ENCODE data around the gene EYA3. TPM values are rescaled to one million over a fixed set of nuclear protein-coding genes. Genes with fewer than 3 reads are reported as not detected.
A peak's percentile ranks its signal among the peaks of the same experiment; 100 is the strongest.

EYA3 gene
- total and polyA plus RNA-seq, 2 of the 4 experiments (the other 2 are of a cell fraction), result 9.1 to 17.6 TPM

- ATAC-seq (ENCODE audit: low read depth), result no peak
- no peak overlapping the region for H3K4me3 ChIP-seq (ENCODE audit: insufficient read depth, low read depth, low read length)
- dilution Hi-C loops (cut with HindIII; ENCODE audit: low sequenced_read_pairs, unreplicated experiment) (no loop called here), in situ Hi-C loops (cut with MboI; ENCODE audit: low sequenced_read_pairs) (no loop called here), intact Hi-C loops (cut with micrococcal nuclease) (no loop called here)
- no peak overlapping the region for H4K8ac ChIP-seq (ENCODE audit: low read depth in 2 of 2, low read length in 2 of 2)
- H3K4ac ChIP-seq (ENCODE audit: low read depth, low read length), result no peak overlapping the region
- H3K27me3 ChIP-seq (ENCODE audit: control insufficient read depth, insufficient read depth, low read length), result no peaks in the 10 kb centered on the region
- no peak overlapping the region for H2AK9ac ChIP-seq (replicated peaks; ENCODE audit: low read depth, low read length, poor library complexity)
- H2AK5ac ChIP-seq (ENCODE audit: low read depth, low read length), result no peak overlapping the region
- peaks cover 5% of the 10 kb centered on the region; the same call in 1 of the 2 replicates for H3K4me1 ChIP-seq (ENCODE audit: control insufficient read depth, insufficient read depth, low read length)
- H4K5ac ChIP-seq (ENCODE audit: low read depth, low read length), result no peak overlapping the region
- H2BK120ac ChIP-seq (ENCODE audit: low read depth, low read length), result no peak overlapping the region
- peaks cover 8% of the 10 kb centered on the region for H3K9me1 ChIP-seq (ENCODE audit: insufficient read depth, low read length)
- H2BK20ac ChIP-seq (ENCODE audit: low read depth, low read length), result peak overlapping the region; percentile 35; the same call in 1 of the 2 replicates
- no peak for DNase-seq
- H4K91ac ChIP-seq (ENCODE audit: insufficient read depth, low read depth, low read length), result no peak overlapping the region
- H3K56ac ChIP-seq (ENCODE audit: extremely low read depth, insufficient read depth, low read length), result no peak overlapping the region
- no peak overlapping the region for H3K23ac ChIP-seq (ENCODE audit: low read depth, low read length)
- no peak overlapping the region for H2BK5ac ChIP-seq (ENCODE audit: low read depth, low read length, poor library complexity, severe bottlenecking)
- 67% methylated on average over 1 of the region's 3 CpGs; no CpG with 5 or more reads in 1 of the 2 experiments for WGBS, 2 experiments (ENCODE audit: extremely low coverage in 2 of 2, insufficient read length in 1 of 2)
- H3K4me2 ChIP-seq (ENCODE audit: low read depth, low read length), result no peak overlapping the region
- H3K79me1 ChIP-seq (ENCODE audit: low read depth in 1 of 2, low read length in 2 of 2), result no peaks in the 10 kb centered on the region
- CTCF ChIA-PET, result no interaction called here
- no peak overlapping the region for H2AFZ ChIP-seq (replicated peaks; ENCODE audit: low read length, poor library complexity)
- BruUV-seq (replicated peaks), result no TSS peak
- no peaks in the 10 kb centered on the region for H3K9me3 ChIP-seq (ENCODE audit: control insufficient read depth, insufficient read depth, low read length)
- H2BK15ac ChIP-seq (ENCODE audit: low read depth, low read length), result no peak overlapping the region
- no peak overlapping the region for H3K9ac ChIP-seq (ENCODE audit: low read depth, low read length)
- H3K36me3 ChIP-seq (ENCODE audit: control insufficient read depth, insufficient read depth, low read length), result no peaks in the 10 kb centered on the region
- H4K20me1 ChIP-seq (ENCODE audit: insufficient read depth, low read length), result no peaks in the 10 kb centered on the region
- TF ChIP-seq SMC3 (IDR thresholded peaks at IDR 0.05; ENCODE audit: low read depth, low read length) (no peak), BHLHE40 (IDR thresholded peaks at IDR 0.05; ENCODE audit: low read depth, low read length) (no peak), CTCF (conservative IDR thresholded peaks at IDR 0.05; ENCODE audit: low read depth, low read length) (no peak), RAD21 (IDR thresholded peaks at IDR 0.05; ENCODE audit: low read length) (no peak), MXI1 (IDR thresholded peaks at IDR 0.05; ENCODE audit: borderline replicate concordance, low read depth, low read length) (no peak), RCOR1 (IDR thresholded peaks at IDR 0.05; ENCODE audit: insufficient replicate concordance, low read length) (no peak), CHD1 (IDR thresholded peaks at IDR 0.05; ENCODE audit: low read depth, low read length) (no peak), NFE2L2 (IDR thresholded peaks at IDR 0.05; ENCODE audit: low read depth, low read length) (no peak), ELK1 (IDR thresholded peaks at IDR 0.05; ENCODE audit: borderline replicate concordance, low read depth, low read length) (no peak), MAFK (IDR thresholded peaks at IDR 0.05; ENCODE audit: low read depth, low read length) (no peak), RFX5 (IDR thresholded peaks at IDR 0.05; ENCODE audit: low read depth, low read length) (no peak), FOS (IDR thresholded peaks at IDR 0.05; ENCODE audit: low read depth, low read length) (no peak), CEBPB (IDR thresholded peaks at IDR 0.05; ENCODE audit: low read depth, low read length) (no peak), USF2 (IDR thresholded peaks at IDR 0.05; ENCODE audit: low read depth, low read length) (no peak), POLR2A (IDR thresholded peaks at IDR 0.05; ENCODE audit: low read depth, low read length) (no peak), MAZ (IDR thresholded peaks at IDR 0.05; ENCODE audit: borderline replicate concordance, low read depth, low read length) (no peak)
- no peak overlapping the region for H3K18ac ChIP-seq (ENCODE audit: low read depth, low read length)
- POLR2A ChIA-PET (ENCODE audit: unreplicated experiment), result no interaction called here
- H3K14ac ChIP-seq (replicated peaks; ENCODE audit: low read depth, low read length), result no peak overlapping the region
- no peak overlapping the region for H3K27ac ChIP-seq (ENCODE audit: insufficient read depth, low read length)
Observed at GRCh38 chr1:28127617-28128257, 39.3 kb upstream of the EYA3 start.

Data from IMR-90 (cell line).